ENCODE results near the gene ARL16. TPM values are rescaled to one million over a fixed set of nuclear protein-coding genes. Genes with fewer than 3 reads are reported as not detected.

Gene ARL16
- total and polyA plus RNA-seq, 3 donors from 2014 or later, result 35.7 to 55.8 (median 44.2) TPM

- Histone ChIP-seq H3K27me3 (no peaks in the 10 kb centered on the region), H3K27ac (no peak overlapping the region), H3K4me1 (no peaks in the 10 kb centered on the region), H3K4me3 (no peak overlapping the region), H3K9me3 (no peaks in the 10 kb centered on the region), H3K36me3 (ENCODE audit: low read depth, missing control alignments) (no peaks in the 10 kb centered on the region)
- 46 to 47% methylated on average over 24 to 27 of the region's 27 CpGs for WGBS, 2 donors
- TF ChIP-seq POLR2A (IDR thresholded peaks at IDR 0.05), result no peak
- TF ChIP-seq, protein P1, sequence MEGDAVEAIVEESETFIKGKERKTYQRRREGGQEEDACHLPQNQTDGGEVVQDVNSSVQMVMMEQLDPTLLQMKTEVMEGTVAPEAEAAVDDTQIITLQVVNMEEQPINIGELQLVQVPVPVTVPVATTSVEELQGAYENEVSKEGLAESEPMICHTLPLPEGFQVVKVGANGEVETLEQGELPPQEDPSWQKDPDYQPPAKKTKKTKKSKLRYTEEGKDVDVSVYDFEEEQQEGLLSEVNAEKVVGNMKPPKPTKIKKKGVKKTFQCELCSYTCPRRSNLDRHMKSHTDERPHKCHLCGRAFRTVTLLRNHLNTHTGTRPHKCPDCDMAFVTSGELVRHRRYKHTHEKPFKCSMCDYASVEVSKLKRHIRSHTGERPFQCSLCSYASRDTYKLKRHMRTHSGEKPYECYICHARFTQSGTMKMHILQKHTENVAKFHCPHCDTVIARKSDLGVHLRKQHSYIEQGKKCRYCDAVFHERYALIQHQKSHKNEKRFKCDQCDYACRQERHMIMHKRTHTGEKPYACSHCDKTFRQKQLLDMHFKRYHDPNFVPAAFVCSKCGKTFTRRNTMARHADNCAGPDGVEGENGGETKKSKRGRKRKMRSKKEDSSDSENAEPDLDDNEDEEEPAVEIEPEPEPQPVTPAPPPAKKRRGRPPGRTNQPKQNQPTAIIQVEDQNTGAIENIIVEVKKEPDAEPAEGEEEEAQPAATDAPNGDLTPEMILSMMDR (IDR thresholded peaks at IDR 0.05), result no peak
- no peak for DNase-seq
- intact Hi-C loops (cut with DNase I; ENCODE audit: low total_unique reads), result no loop called here
These were observed 30.5 kb downstream of the ARL16 start for GRCh38 chr17:81652906-81653771.

GRCh38 chr17:81651692-81652091 is 31.9 kb downstream of the ARL16 start:
- Histone ChIP-seq H3K36me3 (ENCODE audit: low read depth, missing control alignments) (no peaks in the 10 kb centered on the region), H3K4me1 (no peaks in the 10 kb centered on the region), H3K27me3 (no peaks in the 10 kb centered on the region), H3K9me3 (no peaks in the 10 kb centered on the region), H3K4me3 (no peak overlapping the region), H3K27ac (no peak overlapping the region)
- peak; percentile 34 for DNase-seq
- WGBS, 2 donors, result 67 to 88% methylated on average over 10 of the region's 10 CpGs
- intact Hi-C loops (cut with DNase I; ENCODE audit: low total_unique reads), result no loop called here
- TF ChIP-seq POLR2A (IDR thresholded peaks at IDR 0.05), result no peak
- TF ChIP-seq, protein P1 (IDR thresholded peaks at IDR 0.05), result no peak

DNA sequence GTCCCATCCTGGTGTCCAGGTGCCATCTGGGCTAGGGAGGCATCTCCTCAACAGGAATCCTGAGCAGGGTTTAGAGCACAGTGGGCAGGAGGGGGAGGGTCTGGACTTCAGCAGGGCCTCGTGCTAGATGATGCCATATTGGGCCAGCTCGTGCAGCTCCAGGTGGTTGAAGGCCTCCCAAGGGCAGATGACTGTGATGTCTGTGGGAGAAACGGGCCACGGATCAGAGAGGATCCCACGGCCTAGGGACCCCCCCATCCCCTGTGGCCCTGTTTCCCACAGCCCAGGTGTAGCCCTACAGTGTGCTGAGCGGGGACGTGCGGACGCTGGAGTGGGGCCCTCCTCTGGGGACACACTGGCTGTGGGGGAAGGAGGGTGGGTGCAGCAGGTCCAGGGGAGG is 32.6 kb downstream of the ARL16 start:
- TF ChIP-seq, protein P1 (IDR thresholded peaks at IDR 0.05), result no peak
- TF ChIP-seq POLR2A (IDR thresholded peaks at IDR 0.05), result no peak
- H3K4me1 ChIP-seq, result no peaks in the 10 kb centered on the region
- H3K9me3 ChIP-seq, result no peaks in the 10 kb centered on the region
- DNase-seq, result no peak
- no peaks in the 10 kb centered on the region for H3K36me3 ChIP-seq (ENCODE audit: low read depth, missing control alignments)
- WGBS, 2 donors, result 60 to 68% methylated on average over 5 to 9 of the region's 9 CpGs
- H3K27ac ChIP-seq, result no peak overlapping the region
- intact Hi-C loops (cut with DNase I; ENCODE audit: low total_unique reads), result no loop called here
- no peak overlapping the region for H3K4me3 ChIP-seq
- no peaks in the 10 kb centered on the region for H3K27me3 ChIP-seq

- WGBS, 2 donors, result 49% methylated on average over 14 of the region's 14 CpGs; no CpG with 5 or more reads in 1 of the 2 donors
- no peak for TF ChIP-seq POLR2A (IDR thresholded peaks at IDR 0.05)
- TF ChIP-seq, protein P1 (IDR thresholded peaks at IDR 0.05), result no peak
- Histone ChIP-seq H3K9me3 (no peaks in the 10 kb centered on the region), H3K27me3 (no peaks in the 10 kb centered on the region), H3K4me1 (no peaks in the 10 kb centered on the region), H3K36me3 (ENCODE audit: low read depth, missing control alignments) (no peaks in the 10 kb centered on the region), H3K27ac (no peak overlapping the region), H3K4me3 (no peak overlapping the region)
- no peak for DNase-seq
- intact Hi-C loops (cut with DNase I; ENCODE audit: low total_unique reads), result no loop called here
These were observed 34.9 kb downstream of the ARL16 start for GRCh38 chr17:81648707-81649085.

Measured in testis (tissue), 3 donors.